HPDE6-E6E7 (cell line): Measurements from ENCODE around the gene TIAM1.
"Not testable (repeated sequence)": the region's sequence is repeated elsewhere in the genome, so short reads cannot be mapped to it uniquely, and the experiment has no call there.

Source experiments
- DNase-seq: peaks from one replicate; pipeline ENCODE4 v3.0.0; 2011; ENCODE audit warnings: missing footprints; ENCODE audit errors: extremely low spot score

Gene TIAM1

DNA sequence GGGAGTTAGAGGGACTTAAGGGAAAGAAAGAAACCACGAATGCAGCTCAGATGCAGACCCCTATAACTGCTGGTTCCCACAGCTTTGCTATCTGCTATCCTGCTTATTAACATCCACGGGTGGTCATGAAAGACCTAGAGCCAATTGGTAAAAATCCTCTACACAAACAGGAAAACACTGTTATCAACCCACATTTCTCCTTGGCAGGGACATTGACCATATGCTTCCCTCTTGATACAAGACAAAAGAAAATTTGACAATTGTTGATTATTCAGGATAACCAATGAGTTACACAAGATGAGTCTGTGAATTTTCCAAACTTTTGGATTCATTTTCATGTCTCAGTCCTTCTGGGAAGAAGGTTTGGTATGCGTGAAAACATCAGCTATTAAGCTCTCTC is 90.4 kb downstream of the TIAM1 start:
- DNase-seq: no peak

DNA sequence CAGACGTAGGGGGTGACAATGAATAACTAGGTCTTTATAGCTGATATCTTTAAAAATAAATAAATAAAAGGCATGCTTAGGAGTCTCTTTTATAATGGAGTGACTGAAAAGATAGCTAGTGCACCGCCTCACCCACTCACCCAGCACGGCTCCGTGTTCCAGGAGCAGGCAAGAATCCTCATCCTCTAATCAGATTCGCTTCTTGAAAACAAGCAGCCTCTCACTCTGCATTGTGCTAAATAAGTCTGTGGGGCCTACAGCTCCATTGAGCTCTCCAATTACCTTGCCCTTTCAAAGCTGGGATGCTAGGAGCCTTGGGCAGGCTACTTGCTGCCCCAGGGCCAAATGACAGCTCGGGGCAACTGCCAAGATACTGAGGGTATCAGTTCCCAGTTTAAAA is 91.5 kb downstream of the TIAM1 start:
- DNase-seq: no peak

DNA sequence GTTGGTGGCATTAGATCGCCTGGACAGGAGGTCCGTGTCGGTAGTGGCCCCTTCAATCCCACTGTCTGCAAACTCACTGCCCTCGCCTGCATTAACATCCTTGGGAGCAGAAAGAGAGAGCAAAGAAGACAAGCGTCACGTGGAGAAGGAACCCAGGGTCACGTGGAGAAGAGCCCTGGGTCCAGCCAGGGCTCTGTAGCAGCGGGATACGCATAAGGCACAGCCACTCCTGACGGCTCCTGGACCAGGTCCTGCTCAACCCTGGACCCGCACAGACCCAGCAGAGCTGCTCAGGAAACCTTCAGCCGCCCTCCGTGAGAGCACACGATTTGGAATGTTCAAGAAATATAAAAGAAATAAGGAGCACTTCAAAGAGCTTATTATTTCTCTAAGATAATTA is 92.0 kb downstream of the TIAM1 start:
- DNase-seq: no peak

DNA sequence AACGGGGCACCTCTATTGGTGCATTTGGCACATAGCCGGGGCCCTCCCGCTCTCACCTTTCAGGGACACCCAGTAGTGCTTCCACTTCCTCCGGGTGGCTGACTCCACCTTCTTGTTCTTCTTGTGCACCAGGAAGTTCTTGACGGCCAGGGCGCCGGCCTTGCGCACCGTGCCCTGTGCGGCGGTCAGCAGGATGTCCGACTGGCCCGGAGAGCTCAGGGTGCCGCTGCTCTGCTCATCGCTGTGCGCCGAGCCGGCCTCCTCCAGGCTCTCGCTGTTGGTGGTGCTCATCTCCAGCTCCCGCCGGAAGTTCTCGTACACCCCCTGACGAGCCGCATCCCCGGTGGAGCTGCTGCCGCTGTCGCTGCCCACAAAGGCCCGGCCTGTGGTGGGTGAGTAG is 92.4 kb downstream of the TIAM1 start:
- no peak for DNase-seq

DNA sequence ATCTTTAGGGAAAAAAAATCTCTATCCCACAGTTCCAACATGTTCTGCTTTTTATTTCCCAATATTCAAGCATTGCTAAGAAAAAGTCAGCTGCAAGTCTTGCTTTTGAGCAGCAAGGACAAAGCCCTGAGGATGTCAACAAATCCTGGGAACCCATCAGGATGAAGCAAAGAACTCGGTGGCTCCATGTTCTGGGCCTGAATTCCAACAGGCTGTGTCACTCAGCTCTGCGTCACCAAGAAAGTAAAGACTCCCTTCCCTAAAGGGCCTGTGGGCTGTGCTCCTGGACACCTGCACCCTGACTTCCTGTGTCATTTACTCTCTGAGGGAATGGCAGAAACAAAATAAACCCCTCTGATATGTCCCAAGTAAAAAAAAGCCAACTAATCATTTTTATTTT is 95.5 kb downstream of the TIAM1 start:
- DNase-seq: peak; percentile 21

DNA sequence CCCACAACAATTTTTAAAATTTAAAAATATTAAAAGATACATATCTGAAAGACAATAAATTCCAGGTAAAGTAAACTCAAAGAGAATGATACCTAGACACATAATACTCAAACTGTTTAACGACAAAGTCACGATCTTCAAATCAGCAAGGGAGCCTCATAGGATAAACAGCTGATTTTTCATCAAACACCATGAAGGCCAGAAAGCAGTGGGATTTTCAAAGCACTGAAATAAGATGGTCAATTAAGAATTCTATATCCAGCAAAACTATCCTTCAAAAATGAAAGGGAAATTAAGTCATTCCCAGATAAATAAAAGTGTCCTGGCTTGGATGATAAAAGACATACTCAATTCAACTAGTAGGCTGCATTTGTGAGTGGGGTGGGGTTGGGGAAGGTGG is 100.5 kb downstream of the TIAM1 start:
- DNase-seq: no peak

DNA sequence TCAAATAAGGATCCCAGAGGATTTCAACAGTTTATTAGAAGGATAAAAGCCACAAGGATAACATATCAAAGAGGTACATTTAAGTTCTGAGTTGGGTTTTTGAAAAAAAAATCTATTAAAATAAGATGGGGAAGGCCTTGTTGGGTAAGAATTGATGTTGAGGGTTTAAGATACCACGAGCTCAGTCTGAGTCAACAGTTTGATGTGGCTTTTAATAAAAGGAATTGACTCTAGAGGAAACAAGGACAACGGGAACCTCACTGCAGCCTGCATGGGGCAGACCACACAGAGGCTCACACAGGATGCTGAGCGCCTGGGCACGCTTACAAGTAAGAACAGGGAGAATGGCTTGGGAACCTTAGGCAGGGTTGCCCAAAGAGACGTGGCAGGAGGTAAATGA is 107.5 kb downstream of the TIAM1 start:
- no peak for DNase-seq

DNA sequence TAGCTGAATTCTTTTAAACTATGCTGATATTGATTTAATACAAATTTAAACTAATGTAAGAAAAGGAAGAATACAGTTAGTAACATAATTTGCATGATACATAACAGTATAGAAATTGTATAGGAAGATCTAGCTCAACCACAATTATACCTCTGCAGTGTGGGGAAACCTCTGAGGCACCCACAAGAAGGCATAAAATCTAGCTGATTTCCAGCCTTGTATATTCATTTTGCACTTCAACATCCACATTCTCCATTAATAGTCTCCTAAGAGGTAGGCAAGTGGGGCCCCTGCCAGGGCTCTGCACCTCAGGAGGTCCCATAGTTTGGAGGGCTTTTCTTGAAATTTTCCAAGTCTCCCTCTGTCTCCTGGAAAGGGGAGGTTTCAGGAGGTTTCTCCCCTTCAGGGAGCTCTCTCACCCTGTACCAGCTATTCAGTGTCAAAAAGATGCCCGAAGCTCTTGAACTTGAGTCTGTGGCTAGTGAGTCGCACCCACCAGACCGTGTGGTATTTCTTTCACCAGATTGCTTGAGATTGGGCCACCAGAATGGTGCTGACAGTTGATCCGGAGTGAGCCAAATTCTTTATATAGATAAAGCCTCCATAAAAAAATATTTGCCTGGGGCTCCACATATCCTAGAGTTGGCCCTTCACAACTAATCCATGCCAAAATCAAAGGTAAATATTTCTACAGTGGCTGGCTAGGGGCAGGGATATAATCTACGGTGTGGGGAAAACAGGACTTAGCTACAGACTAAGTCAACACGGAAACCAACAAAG is 108.2 kb downstream of the TIAM1 start:
- DNase-seq: no peak

DNA sequence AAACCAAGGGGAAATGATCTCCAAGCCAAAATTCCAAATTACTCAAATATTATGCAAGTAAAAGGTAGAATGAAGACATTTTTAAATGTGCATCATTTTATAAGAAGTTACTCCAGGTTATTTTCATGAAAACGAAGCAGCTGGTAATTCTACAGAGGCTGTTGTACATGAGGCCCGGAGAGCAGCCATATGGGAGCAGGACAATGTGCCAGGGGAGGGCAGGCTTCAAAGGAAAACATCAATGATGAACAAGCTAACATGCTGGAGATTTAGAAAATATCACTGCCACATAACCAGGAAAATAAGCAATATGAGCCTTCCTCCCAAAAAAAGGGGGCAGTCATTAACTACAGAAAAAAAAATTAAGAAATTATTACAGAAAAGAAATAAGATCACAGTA is 109.1 kb downstream of the TIAM1 start:
- no peak for DNase-seq

DNA sequence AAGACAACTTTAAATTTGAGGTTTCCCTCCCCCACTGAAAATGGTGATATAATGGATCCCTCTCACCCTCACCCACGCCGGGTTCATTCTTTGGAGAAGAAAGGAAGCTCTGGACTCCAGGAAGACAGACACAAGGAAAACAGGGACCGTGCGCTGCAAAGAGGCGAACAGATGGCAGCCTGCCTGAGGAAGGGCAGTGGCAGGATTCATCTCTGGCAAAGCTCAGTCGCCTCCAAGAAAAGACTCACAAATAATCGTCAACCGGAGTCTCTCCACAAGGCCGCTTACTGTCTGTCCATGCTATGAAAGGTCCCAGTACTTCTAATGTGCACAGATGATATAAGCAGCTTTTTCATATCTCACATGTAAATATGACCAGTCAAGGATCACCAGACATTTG is 110.3 kb downstream of the TIAM1 start:
- no peak for DNase-seq

DNA sequence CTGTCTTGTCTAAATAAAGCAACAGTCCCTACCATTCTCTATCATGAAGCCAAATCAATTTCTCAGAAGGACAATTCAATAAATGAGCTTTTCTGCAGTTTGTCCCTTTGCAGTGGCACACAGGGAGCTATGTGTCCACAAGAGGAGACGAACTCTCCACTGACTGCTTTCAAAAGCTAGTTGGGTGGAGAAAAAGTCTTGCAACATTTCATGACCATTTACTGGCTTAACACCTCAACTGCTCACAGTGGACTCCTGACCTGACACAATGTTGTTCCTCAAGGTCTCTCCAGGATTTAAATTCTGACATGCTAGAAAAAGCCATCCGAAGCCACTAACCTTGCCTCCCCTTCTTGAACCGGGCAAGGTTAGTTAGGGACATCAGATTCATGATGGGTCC is 111.7 kb downstream of the TIAM1 start:
- no peak for DNase-seq

DNA sequence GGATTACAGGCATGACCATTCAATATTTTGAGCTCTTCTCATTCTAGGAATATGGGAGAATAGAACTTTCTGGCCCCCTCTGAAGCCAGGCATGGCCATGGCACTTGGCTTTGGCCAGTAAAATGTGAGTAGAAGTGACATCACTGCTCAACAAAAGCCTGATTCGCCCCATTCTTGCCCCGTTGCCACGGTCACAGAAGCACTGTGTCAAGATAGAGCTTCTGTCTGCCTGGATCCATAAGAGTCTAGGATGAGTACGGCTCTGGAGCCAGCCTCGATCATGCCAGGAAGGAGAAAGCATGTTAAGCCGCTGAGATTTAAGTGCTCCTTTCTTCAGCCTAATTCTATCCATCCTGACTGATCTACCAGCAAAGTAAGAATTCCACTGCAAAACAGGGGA is 113.1 kb downstream of the TIAM1 start:
- DNase-seq: no peak

DNA sequence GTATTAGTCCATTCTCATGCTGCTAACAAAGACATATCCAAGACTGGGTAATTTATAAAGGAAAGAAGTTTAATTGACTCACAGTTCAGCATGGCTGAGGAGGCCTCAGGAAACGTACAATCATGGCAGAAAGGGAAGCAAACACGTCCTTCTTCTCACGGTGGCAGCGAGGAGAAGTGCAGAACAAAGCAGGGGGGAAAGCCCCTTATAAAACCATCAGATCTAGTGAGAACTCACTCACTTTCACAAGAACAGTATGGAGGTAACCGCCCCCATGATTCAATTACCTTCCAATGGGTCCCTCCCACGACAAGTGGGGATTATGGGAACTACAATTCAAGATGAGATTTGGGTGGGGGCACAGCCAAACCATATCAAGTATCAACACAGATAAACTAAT is 115.3 kb downstream of the TIAM1 start:
- not testable (repeated sequence) for DNase-seq

DNA sequence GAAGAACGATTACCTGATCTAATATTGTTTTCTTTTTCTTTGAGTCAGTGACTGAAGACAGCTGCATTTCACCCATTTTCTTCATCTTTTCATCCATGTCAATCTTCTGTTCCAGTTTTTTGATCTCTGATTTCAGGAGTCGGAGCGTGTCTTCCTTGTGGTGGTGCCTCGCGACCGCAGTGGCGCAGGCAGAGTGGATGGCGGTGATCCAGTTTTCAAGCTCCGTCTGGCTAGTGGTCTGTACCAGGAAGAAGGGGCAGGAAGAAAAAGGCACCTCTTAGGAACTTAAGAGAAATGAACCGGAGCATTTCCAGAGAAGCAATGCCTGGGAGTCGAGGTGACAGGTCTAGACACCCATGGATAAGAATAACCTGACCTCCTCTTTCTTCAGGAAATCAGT is 118.3 kb downstream of the TIAM1 start:
- no peak for DNase-seq

DNA sequence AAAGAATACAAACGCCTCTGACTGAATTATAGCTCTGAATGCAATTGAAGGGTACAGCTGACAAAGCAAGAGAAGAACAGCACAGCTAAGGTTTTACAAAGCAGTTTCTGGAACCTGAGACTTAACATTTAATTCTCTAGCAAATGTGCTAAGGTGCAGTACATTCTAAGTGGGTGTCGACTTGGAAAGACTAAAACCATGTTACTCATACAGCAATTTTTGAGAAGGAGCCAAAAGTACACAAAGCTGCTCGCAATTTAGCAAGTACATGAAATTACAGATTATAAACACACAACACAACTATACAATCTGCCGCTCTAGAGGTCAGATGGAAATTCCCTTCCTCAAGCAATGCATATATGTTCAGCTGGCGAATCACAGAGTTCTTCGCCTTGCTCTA is 121.9 kb downstream of the TIAM1 start:
- DNase-seq: no peak

DNA sequence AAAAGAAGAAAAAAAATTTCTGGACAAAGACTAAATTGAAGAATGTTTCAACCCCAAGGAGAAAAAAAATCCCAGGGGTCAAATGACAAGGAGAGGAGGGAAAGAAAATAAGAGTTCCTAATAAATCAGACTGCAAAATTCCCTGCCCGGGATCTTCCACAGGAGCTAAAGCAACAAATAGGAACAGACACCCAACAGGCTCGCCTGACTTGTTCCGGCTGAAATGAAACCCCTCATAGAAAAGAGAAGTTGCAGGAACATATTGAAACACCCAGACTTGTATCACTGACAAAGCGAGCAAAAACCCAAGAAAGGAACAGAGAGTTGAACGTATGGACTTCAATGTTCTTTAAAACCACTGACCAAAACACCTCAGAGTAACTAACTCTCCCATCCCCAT is 123.0 kb downstream of the TIAM1 start:
- DNase-seq: no peak

DNA sequence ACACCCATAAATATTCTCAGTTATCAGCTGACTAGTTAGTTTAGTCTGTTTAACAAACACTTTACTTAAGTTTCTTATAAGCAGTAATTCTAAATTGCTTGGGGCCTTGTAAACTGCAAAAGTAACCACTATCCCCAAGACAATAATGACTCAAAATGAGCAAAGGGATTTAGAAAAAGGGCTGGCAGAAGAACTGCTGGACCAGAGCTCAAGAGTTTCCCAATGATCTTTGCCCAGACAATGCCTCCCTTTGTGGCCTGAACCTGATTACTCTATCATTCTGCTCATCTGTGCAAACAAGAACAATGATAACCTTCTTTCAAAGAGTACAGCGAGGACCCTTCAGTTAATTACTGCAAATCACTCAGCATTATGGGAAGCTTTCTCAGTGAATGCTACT is 123.5 kb downstream of the TIAM1 start:
- no peak for DNase-seq

DNA sequence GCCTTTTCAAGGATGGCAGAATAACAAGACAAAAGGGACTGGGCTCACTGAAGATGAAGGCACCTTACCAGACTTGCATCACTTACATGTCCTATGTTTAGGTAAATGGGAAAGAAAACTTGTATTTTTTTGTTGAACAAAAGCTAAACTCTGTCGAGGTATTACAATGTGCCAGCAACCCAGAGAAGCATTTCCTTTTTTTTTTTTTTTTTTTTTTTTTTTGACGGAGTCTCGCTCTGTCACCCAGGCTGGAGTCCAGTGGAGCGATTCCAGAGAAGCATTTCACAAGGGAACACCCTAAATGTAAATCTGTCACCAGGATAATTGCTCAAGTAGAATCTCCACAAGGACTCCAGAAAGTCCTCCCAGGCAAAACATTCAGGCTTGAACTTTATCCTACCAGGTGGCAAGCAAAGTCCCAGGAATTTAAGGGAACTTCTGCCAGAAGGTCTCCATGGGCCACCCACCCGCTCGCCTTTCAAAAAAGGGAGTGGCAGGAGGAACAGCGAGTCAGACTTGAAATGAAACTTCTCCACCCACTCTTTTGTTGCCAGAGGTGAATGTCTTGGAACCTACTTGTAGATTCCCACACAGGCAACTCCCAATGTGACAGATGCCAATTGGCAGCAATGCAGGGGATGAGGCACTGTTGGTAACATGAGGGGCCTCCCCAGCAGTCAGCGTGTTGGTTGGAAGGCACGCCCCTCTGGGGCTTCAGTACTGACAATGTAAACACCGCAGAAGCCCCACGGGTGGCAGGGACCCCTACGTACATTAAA is 125.0 kb downstream of the TIAM1 start:
- DNase-seq: peak; percentile 33

DNA sequence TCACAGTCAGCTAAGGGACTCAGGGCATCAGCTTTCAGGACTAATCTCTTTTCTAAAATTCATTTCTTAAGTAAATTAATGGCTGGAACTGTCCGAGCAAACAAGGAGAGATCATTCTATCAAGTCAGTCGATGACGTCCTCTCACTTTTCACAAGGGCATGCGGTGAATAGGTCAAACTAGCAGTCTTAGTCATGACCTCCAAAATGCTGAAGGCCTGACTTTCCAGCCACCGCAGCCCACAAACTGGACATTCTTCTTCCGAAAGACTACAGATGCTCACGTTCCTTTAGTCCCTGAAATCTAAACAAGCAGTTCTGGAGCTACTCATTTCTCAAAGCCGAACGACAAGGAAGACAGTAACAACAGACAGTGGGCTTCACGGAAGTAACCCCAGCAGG is 127.9 kb downstream of the TIAM1 start:
- no peak for DNase-seq

DNA sequence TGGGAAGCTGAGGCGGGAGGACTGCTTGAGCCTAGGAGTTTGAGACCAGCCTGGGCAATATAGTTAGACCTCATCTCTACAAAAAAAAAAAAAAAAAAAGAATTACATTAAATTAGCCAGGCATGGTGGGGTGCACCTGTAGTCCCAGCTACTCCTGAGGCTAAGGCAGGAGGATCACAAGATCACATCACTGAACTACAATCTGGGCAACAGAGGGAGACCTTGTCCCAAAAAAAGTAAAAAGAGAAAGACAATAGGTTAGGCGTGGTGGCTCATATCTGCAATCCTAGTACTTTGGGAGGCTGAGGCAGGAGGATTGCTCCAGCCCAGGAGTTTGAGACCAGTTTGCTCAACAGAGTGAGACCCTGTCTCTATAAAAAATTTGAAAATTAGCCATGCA is 130.3 kb downstream of the TIAM1 start:
- DNase-seq: no peak

DNA sequence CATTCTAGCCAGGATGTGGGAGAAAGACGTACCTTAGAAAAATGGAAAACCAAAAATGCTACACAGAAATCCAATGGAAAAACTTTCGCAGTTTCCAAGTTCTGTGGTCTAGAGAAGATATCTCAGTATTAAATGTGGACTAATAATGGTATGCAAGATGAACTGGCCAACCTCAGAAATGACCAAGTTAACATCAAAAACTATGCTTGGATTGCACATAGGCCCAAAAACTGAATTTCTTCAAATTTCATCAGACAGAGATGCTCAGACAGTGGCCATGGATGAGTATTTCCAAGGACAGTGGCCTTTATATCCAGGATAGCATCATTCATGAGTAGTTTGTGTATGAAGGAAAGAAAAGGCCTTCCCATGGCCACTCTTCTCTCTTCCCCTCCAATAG is 132.2 kb downstream of the TIAM1 start:
- no peak for DNase-seq

DNA sequence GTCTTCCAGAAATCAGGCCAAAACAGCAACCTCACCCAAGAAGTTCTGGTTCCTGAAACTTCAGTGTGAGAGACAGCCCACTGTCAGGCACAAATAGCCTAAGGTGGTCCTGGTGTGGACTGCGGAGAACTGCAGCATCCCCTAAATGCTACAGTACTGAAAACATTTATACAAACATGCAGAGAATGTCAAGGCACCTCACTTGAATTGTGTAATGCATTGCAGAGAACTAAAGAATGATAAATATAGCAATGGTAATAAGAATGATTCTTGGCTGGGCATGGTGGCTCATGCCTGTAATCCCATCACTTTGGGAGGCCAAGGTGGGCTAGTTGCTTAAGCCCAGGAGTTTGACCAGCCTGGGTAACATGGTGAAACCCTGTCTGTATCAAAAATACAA is 138.6 kb downstream of the TIAM1 start:
- no peak for DNase-seq

DNA sequence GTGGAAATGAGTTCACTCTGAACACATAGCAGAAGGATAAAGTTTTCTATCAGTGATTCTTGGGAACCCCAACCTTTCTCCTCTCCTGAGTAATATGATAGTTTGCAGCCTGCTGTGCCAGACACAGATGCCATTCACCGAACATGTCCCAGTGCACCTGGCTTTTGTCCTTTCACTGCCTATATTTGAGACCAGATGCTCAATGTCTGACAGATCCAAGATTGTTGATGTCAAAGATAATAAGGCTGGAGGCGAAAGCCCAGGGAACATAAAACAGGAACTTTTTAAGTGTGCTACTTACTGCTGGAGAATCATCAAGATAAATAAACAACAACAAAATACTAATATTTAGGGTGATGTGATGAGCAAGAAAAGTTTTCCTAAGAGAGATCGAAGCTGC is 139.3 kb downstream of the TIAM1 start:
- DNase-seq: no peak
